GM13976 (cell line): Measurements from ENCODE around the gene FPGS.
"Not testable (repeated sequence)": the region's sequence is repeated elsewhere in the genome, so short reads cannot be mapped to it uniquely, and the experiment has no call there.

Source experiments
- DNase-seq: peaks from one replicate; pipeline ENCODE4 v3.0.0; 2012; ENCODE audit warnings: low spot score
- in situ Hi-C: fragments of 300-500 bp; cut with MboI; formaldehyde crosslinking; loops from one replicate; pipeline ENCODE4 v1.12.0; 2022; ENCODE audit warnings: low sequenced_read_pairs, mixed read lengths, inconsistent platforms; ENCODE audit not compliant: unreplicated experiment
- TF ChIP-seq, protein P1 (sequence below): IDR thresholded peaks from 2 replicates; pipeline ENCODE4 v1.5.1; 2012; ENCODE audit warnings: borderline replicate concordance, mild to moderate bottlenecking; ENCODE audit not compliant: insufficient read depth; ENCODE audit errors: extremely low read depth, missing control alignments, control extremely low read depth

FPGS gene

DNA sequence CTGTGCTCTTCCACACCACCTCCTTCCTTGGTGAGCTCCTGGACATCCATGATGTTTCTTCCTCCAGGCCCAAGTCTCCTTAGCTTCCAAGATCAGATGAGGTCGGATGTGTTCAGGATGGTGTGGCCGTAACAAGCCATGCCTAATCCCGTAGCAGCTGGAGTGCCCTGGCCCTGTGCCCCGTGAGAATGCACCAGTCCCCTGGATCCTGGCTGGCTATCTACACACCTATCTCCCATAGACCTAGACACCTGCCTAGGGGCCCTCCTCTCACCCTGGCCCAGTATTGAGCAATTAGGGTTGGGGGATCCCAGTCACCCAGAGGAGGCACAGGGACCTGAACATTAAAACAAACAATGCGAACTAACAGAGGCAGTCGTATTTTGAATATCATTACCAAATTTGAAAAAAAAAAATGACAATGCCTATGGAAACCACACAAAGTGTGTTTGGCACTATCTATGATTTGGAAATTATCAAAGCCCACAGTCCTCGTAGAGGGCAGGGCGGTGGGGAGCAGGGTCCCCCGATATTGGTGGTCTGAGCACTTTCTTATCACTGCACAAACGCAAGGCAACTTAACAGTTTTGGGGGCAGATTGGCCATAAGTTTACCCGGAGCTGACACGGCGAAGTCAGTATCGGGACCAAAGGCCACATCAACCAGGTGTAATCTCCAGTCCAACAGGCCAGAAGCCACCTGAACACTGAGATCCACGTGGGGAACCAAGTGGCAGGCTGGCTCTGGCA lies 38.6 kb downstream of the FPGS start:
- no peak for DNase-seq
- TF ChIP-seq, protein P1, sequence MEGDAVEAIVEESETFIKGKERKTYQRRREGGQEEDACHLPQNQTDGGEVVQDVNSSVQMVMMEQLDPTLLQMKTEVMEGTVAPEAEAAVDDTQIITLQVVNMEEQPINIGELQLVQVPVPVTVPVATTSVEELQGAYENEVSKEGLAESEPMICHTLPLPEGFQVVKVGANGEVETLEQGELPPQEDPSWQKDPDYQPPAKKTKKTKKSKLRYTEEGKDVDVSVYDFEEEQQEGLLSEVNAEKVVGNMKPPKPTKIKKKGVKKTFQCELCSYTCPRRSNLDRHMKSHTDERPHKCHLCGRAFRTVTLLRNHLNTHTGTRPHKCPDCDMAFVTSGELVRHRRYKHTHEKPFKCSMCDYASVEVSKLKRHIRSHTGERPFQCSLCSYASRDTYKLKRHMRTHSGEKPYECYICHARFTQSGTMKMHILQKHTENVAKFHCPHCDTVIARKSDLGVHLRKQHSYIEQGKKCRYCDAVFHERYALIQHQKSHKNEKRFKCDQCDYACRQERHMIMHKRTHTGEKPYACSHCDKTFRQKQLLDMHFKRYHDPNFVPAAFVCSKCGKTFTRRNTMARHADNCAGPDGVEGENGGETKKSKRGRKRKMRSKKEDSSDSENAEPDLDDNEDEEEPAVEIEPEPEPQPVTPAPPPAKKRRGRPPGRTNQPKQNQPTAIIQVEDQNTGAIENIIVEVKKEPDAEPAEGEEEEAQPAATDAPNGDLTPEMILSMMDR = no peak
- in situ Hi-C loops = no loop called here

- TF ChIP-seq, protein P1 = no peak
- DNase-seq = no peak
- in situ Hi-C loops = no loop called here
Observed at GRCh38 chr9:127844821-127845359, 42.2 kb downstream of the FPGS start.

- DNase-seq, in situ Hi-C loops: not testable (repeated sequence)
Observed at GRCh38 chr9:127845619-127846018, 42.9 kb downstream of the FPGS start.

DNA sequence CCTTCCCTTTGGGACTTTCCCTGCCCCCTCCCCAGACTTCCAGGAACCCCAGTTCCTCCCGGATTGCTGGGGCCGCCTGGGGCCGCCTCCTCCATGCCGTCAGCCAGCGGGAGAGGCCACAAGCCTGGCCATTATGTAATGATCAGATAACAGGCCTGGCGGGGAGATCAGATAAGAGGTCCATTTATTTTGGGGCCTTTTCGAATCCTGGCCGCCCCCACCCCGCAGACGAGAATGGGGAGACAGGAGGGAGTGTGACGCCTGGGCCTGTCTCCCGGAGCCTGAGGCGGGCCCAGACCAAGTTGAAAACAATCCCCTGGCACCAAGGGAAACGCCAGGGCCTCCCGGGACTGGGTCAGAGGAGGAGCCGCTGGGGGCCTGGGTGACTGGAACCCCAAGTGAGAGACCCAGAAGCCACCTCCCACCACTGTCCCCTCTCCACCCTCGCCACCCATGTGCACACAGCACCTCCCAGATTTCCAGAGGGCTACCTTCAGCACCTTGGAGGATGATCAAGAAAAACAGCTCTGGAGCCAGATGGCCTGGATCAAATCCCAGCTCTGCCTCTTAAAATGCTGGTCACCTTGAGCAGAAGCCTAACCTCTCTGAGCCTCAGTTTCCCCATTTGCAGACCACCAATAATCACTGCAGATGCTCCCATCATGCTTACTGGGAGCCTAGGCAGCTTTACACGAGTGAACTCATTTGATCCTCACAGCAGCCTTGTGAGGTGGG lies 43.9 kb downstream of the FPGS start:
- in situ Hi-C loops = no loop called here
- TF ChIP-seq, protein P1 = no peak
- no peak for DNase-seq

- DNase-seq = no peak
- in situ Hi-C loops = no loop called here
Observed at GRCh38 chr9:127847178-127847510, 44.5 kb downstream of the FPGS start.

DNA sequence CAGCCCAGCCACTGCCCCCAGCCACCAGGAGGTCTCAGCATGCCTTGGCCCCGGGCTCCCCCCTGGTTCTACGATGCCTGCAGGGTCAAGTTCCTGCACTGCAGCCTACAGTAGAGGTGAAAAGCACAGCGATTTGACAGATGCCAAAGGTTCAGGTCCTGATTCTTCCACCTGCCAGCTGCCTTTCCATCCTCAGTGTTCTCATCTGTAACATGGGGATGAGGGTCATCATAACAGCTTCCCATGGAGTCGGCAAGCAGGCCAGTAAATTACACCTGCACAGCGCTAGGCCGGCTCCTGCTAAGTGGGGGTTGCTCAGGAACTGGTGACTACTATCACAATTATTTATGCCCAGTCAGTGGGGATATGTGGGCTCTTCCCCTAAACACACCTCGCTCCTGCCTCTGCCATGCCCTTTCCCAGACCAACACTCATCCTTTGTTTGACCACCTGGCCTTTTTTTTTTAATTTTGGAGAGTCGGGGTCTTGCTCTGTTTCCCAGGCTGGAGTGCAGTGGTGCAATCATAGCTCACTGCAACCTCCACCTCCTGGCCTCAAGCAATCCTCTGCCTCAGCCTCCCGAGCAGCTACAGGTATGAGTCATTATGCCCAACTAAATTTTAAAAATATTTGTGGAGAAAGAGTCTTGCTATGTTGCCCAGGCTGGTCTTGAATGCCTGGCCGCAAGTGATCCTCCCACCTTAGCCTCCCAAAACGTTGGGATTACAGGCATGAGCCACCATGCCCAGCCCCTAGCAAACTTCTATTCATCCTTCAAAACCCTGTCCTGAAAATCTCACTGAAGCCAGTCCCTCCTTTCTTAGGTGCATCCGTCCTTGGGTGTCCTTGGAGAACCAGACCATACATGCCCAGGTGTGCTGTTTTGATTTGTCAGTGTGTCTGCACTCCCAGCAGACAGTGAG lies 45.4 kb downstream of the FPGS start:
- TF ChIP-seq, protein P1 = no peak
- no peak for DNase-seq
- in situ Hi-C loops = no loop called here

More at GRCh38 chr9:127847178-127847510, 44.5 kb downstream of the FPGS start:
- TF ChIP-seq, protein P1 = no peak
